Ovary (tissue), 3 donors: ENCODE data around the gene LETM1.

ENCODE experiments used
- POLR2A ChIP-seq: fragments of 450-650 bp; IDR thresholded peaks from one replicate; pipeline ENCODE4 v1.6.1; 2017; ENCODE audit warnings: antibody characterized with exemption, mild to moderate bottlenecking, moderate library complexity
- TF ChIP-seq, protein P1 (sequence below), 3 donors: fragments of 450-650 bp in 2 of 3; fragments of 200-600 bp in 1 of 3; IDR thresholded peaks; one replicate each; pipeline versions ENCODE4 v1.5.1 to v1.8.0; 2016 to 2022; ENCODE audit warnings: antibody characterized with exemption in 3 of 3, mild to moderate bottlenecking in 1 of 3
- donor health status: DM: no; HTN: no; CAD: no.

DNA sequence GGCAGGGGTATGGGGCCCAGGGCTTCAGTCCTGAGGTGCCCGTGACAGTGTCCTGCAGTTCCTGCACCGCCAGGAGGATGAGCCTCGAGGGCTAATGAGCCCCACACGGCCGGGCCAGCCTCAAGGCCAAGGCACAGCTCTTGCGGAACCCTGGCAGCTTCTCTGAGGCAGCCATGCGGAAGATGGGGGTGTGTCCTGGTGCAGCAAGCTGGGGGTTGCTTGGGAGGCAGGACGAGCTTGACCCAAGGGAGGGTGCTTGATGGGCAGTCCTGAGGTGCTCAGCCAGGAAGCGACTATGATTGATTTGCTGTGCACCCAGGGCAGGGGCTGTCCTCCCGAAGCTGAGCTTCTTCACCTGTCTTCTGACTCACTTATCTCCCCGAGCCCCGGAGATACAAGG is 72.0 kb downstream of the LETM1 start:
- TF ChIP-seq POLR2A = no peak
- TF ChIP-seq, protein P1, sequence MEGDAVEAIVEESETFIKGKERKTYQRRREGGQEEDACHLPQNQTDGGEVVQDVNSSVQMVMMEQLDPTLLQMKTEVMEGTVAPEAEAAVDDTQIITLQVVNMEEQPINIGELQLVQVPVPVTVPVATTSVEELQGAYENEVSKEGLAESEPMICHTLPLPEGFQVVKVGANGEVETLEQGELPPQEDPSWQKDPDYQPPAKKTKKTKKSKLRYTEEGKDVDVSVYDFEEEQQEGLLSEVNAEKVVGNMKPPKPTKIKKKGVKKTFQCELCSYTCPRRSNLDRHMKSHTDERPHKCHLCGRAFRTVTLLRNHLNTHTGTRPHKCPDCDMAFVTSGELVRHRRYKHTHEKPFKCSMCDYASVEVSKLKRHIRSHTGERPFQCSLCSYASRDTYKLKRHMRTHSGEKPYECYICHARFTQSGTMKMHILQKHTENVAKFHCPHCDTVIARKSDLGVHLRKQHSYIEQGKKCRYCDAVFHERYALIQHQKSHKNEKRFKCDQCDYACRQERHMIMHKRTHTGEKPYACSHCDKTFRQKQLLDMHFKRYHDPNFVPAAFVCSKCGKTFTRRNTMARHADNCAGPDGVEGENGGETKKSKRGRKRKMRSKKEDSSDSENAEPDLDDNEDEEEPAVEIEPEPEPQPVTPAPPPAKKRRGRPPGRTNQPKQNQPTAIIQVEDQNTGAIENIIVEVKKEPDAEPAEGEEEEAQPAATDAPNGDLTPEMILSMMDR (IDR thresholded peaks at IDR 0.05) = no peak
